ENCODE results near the gene WDR45B. TPM values are rescaled to one million over a fixed set of nuclear protein-coding genes. Genes with fewer than 3 reads are reported as not detected.

WDR45B gene
- total RNA-seq, 1 donor from 2014 or later = 66.8 TPM

GRCh38 chr17:82686366-82687324 lies 38.4 kb upstream of the WDR45B start:
- Mint-ChIP-seq H3K4me1 (peaks cover 3% of the 10 kb centered on the region), H3K9me3 (peaks cover 8% of the 10 kb centered on the region)
- intact Hi-C loops (cut with micrococcal nuclease) = no loop called here

GRCh38 chr17:82685291-82685690 lies 37.0 kb upstream of the WDR45B start:
- Mint-ChIP-seq H3K36me3 (ENCODE audit: low read depth) (peaks cover 2% of the 10 kb centered on the region), H3K9me3 (peaks cover 8% of the 10 kb centered on the region), H3K4me3 (no peak overlapping the region), H3K27me3 (no peaks in the 10 kb centered on the region), H3K4me1 (no peaks in the 10 kb centered on the region), H3K27ac (no peak overlapping the region)
- no peak for DNase-seq
- intact Hi-C loops (cut with micrococcal nuclease) = no loop called here

More at GRCh38 chr17:82686366-82687324, 38.4 kb upstream of the WDR45B start:
- H3K27me3 Mint-ChIP-seq = no peaks in the 10 kb centered on the region
- DNase-seq = no peak
- no peak overlapping the region for H3K27ac Mint-ChIP-seq
- H3K36me3 Mint-ChIP-seq (ENCODE audit: low read depth) = peaks cover 1% of the 10 kb centered on the region
- no peak overlapping the region for H3K4me3 Mint-ChIP-seq

- H3K9me3 Mint-ChIP-seq = peaks cover 8% of the 10 kb centered on the region
- no peak for DNase-seq
- no peak overlapping the region for H3K27ac Mint-ChIP-seq
- H3K4me1 Mint-ChIP-seq = no peaks in the 10 kb centered on the region
- no peaks in the 10 kb centered on the region for H3K27me3 Mint-ChIP-seq
- H3K4me3 Mint-ChIP-seq = no peak overlapping the region
- H3K36me3 Mint-ChIP-seq (ENCODE audit: low read depth) = peaks cover 2% of the 10 kb centered on the region
- intact Hi-C loops (cut with micrococcal nuclease) = no loop called here
Measured at GRCh38 chr17:82684228-82684841, 36.1 kb upstream of the WDR45B start.

- H3K4me1 Mint-ChIP-seq = no peaks in the 10 kb centered on the region
- peaks cover 8% of the 10 kb centered on the region for H3K9me3 Mint-ChIP-seq
- no peak overlapping the region for H3K27ac Mint-ChIP-seq
- H3K36me3 Mint-ChIP-seq (ENCODE audit: low read depth) = peaks cover 2% of the 10 kb centered on the region
- no peak for DNase-seq
- no peak overlapping the region for H3K4me3 Mint-ChIP-seq
- H3K27me3 Mint-ChIP-seq = no peaks in the 10 kb centered on the region
- intact Hi-C loops (cut with micrococcal nuclease) = no loop called here
Measured at GRCh38 chr17:82683534-82683933, 35.3 kb upstream of the WDR45B start.

GRCh38 chr17:82681547-82681946 lies 33.3 kb upstream of the WDR45B start:
- Mint-ChIP-seq H3K27me3 (no peaks in the 10 kb centered on the region), H3K36me3 (ENCODE audit: low read depth) (peaks cover 2% of the 10 kb centered on the region), H3K4me1 (no peaks in the 10 kb centered on the region), H3K27ac (no peak overlapping the region), H3K9me3 (peaks cover 8% of the 10 kb centered on the region), H3K4me3 (no peak overlapping the region)
- no peak for DNase-seq
- intact Hi-C loops (cut with micrococcal nuclease) = no loop called here

- intact Hi-C loops (cut with micrococcal nuclease) = no loop called here
- no peak overlapping the region for H3K27ac Mint-ChIP-seq
Measured at GRCh38 chr17:82679586-82680465, 31.6 kb upstream of the WDR45B start.

GRCh38 chr17:82678265-82678891 lies 30.1 kb upstream of the WDR45B start:
- intact Hi-C loops (cut with micrococcal nuclease) = no loop called here
- DNase-seq = no peak
- Mint-ChIP-seq H3K36me3 (ENCODE audit: low read depth) (peaks cover 2% of the 10 kb centered on the region), H3K4me1 (no peaks in the 10 kb centered on the region), H3K4me3 (no peak overlapping the region), H3K27me3 (no peaks in the 10 kb centered on the region), H3K27ac (no peak overlapping the region), H3K9me3 (peaks cover 8% of the 10 kb centered on the region)

More at GRCh38 chr17:82679586-82680465, 31.6 kb upstream of the WDR45B start:
- Mint-ChIP-seq H3K4me1 (no peaks in the 10 kb centered on the region), H3K27me3 (no peaks in the 10 kb centered on the region), H3K4me3 (no peak overlapping the region), H3K36me3 (ENCODE audit: low read depth) (peaks cover 2% of the 10 kb centered on the region), H3K9me3 (peaks cover 8% of the 10 kb centered on the region)
- DNase-seq = no peak

GRCh38 chr17:82677353-82677925 lies 29.2 kb upstream of the WDR45B start:
- intact Hi-C loops (cut with micrococcal nuclease) = no loop called here
- H3K36me3 Mint-ChIP-seq (ENCODE audit: low read depth) = peaks cover 2% of the 10 kb centered on the region
- H3K9me3 Mint-ChIP-seq = peaks cover 8% of the 10 kb centered on the region
- H3K27me3 Mint-ChIP-seq = no peaks in the 10 kb centered on the region
- no peak overlapping the region for H3K27ac Mint-ChIP-seq
- DNase-seq = no peak
- no peak overlapping the region for H3K4me3 Mint-ChIP-seq
- H3K4me1 Mint-ChIP-seq = no peaks in the 10 kb centered on the region

- Mint-ChIP-seq H3K36me3 (ENCODE audit: low read depth) (no peaks in the 10 kb centered on the region), H3K27me3 (no peaks in the 10 kb centered on the region), H3K4me1 (no peaks in the 10 kb centered on the region), H3K4me3 (no peak overlapping the region), H3K27ac (no peak overlapping the region), H3K9me3 (no peaks in the 10 kb centered on the region)
- intact Hi-C loops (cut with micrococcal nuclease) = no loop called here
- no peak for DNase-seq
Measured at GRCh38 chr17:82675476-82676245, 27.4 kb upstream of the WDR45B start.

GRCh38 chr17:82674656-82675475 lies 26.6 kb upstream of the WDR45B start:
- H3K36me3 Mint-ChIP-seq (ENCODE audit: low read depth) = no peaks in the 10 kb centered on the region
- no peak overlapping the region for H3K27ac Mint-ChIP-seq
- H3K4me3 Mint-ChIP-seq = no peak overlapping the region
- intact Hi-C loops (cut with micrococcal nuclease) = no loop called here
- DNase-seq = no peak
- H3K27me3 Mint-ChIP-seq = no peaks in the 10 kb centered on the region
- no peaks in the 10 kb centered on the region for H3K4me1 Mint-ChIP-seq
- H3K9me3 Mint-ChIP-seq = no peaks in the 10 kb centered on the region

GRCh38 chr17:82670661-82671450 lies 22.6 kb upstream of the WDR45B start:
- H3K4me1 Mint-ChIP-seq = peaks cover 4% of the 10 kb centered on the region
- no peaks in the 10 kb centered on the region for H3K27me3 Mint-ChIP-seq
- no peak for DNase-seq
- intact Hi-C loops (cut with micrococcal nuclease) = no loop called here
- no peaks in the 10 kb centered on the region for H3K36me3 Mint-ChIP-seq (ENCODE audit: low read depth)
- no peaks in the 10 kb centered on the region for H3K9me3 Mint-ChIP-seq
- no peak overlapping the region for H3K4me3 Mint-ChIP-seq
- no peak overlapping the region for H3K27ac Mint-ChIP-seq

Measured in activated CD4-positive, alpha-beta T cell treated with anti-CD3 and anti-CD28 coated beads, Interleukin-2, amount 10 ng/mL, durations not matched to agents 24 days and 14 days (primary cell).